ENCODE data around the gene SLC8A1.

GRCh38 chr2:40118622-40119021, 333.3 kb downstream of the SLC8A1 start:
- TF ChIP-seq CTCF (CRISPR knock-in tag; IDR thresholded peaks at IDR 0.05) = no peak
- no peak for TF ChIP-seq RELA (CRISPR knock-in tag; IDR thresholded peaks at IDR 0.05)
- no peak for TF ChIP-seq ZFY (CRISPR knock-in tag; IDR thresholded peaks at IDR 0.05)
- TF ChIP-seq MAZ (IDR thresholded peaks at IDR 0.05; ENCODE audit: borderline replicate concordance, low read depth, low read length) = no peak
- TF ChIP-seq MAZ (CRISPR knock-in tag; IDR thresholded peaks at IDR 0.05; ENCODE audit: low read depth) = no peak
- no peak for TF ChIP-seq RFX5 (IDR thresholded peaks at IDR 0.05; ENCODE audit: low read depth, low read length)
- TF ChIP-seq MAFF (IDR thresholded peaks at IDR 0.05; ENCODE audit: low read depth, low read length) = no peak
- TF ChIP-seq FOXM1 (CRISPR knock-in tag; IDR thresholded peaks at IDR 0.05) = no peak
